Activated CD4-positive, alpha-beta T cell treated with anti-CD3 and anti-CD28 coated beads, Interleukin-2, Interleukin-4, amounts not matched to agents 100 ng/mL and 50 ng/mL, durations not matched to agents 16 hours and 8 hours (primary cell): ENCODE data around the gene ZNF57.
"Not testable (repeated sequence)": the region's sequence is repeated elsewhere in the genome, so short reads cannot be mapped to it uniquely, and the experiment has no call there.

Experiments used
- DNase-seq: peaks from one replicate; pipeline ENCODE4 v3.0.0-alpha.2; 2020; ENCODE audit warnings: low spot score

ZNF57 gene

GRCh38 chr19:2952953-2953481 lies 52.3 kb downstream of the ZNF57 start:
- no peak for DNase-seq

- DNase-seq = no peak
Observed at GRCh38 chr19:2957160-2957559, 56.4 kb downstream of the ZNF57 start.

GRCh38 chr19:2960120-2960519 lies 59.4 kb downstream of the ZNF57 start:
- no peak for DNase-seq

GRCh38 chr19:2962018-2962670 lies 61.4 kb downstream of the ZNF57 start:
- peak; percentile 69 for DNase-seq

- no peak for DNase-seq
Observed at GRCh38 chr19:2963122-2963521, 62.4 kb downstream of the ZNF57 start.

- DNase-seq = not testable (repeated sequence)
Observed at GRCh38 chr19:2963631-2964030, 62.9 kb downstream of the ZNF57 start.

- DNase-seq = no peak
Observed at GRCh38 chr19:2964874-2965273, 64.1 kb downstream of the ZNF57 start.

GRCh38 chr19:2967972-2968371 lies 67.2 kb downstream of the ZNF57 start:
- DNase-seq = no peak
